Ectodermal cell (in vitro differentiated cells): ENCODE results near the gene MDC1.
"Not testable (repeated sequence)": the region's sequence is repeated elsewhere in the genome, so short reads cannot be mapped to it uniquely, and the experiment has no call there.

Experiments used
- H3K27ac ChIP-seq: 2 replicates; pipeline ENCODE4 v1.7.0; 2013; ENCODE audit warnings: mild to moderate bottlenecking, low read depth, low read length; ENCODE audit not compliant: insufficient read depth, poor library complexity, severe bottlenecking
- H3K27me3 ChIP-seq: 2 replicates; pipeline ENCODE4 v1.7.0; 2013; ENCODE audit warnings: mild to moderate bottlenecking, low read length; ENCODE audit not compliant: insufficient read depth, control insufficient read depth, poor library complexity, severe bottlenecking
- H3K36me3 ChIP-seq: one replicate; pipeline ENCODE4 v1.7.0; 2013; ENCODE audit warnings: low read length; ENCODE audit not compliant: control insufficient read depth, insufficient read depth
- H3K4me1 ChIP-seq: one replicate; pipeline ENCODE4 v1.7.0; 2013; ENCODE audit warnings: low read length; ENCODE audit not compliant: control insufficient read depth, insufficient read depth
- H3K4me3 ChIP-seq: 2 replicates; pipeline ENCODE4 v1.7.0; 2013; ENCODE audit warnings: low read depth, low read length, control low read depth; ENCODE audit not compliant: insufficient read depth
- H3K9me3 ChIP-seq: 2 replicates; pipeline ENCODE4 v1.7.0; 2013; ENCODE audit warnings: mild to moderate bottlenecking, low read length, moderate library complexity; ENCODE audit not compliant: control insufficient read depth
- WGBS, 2 experiments: methylation state at CpG; one replicate each; pipeline ENCODE4 v1.1.7; 2013; ENCODE audit warnings: missing lambda C conversion rate in 2 of 2; 5-methylcytosine and 5-hydroxymethylcytosine counted together

The MDC1 gene

GRCh38 chr6:30722280-30723112 lies 5.4 kb upstream of the MDC1 start:
- Histone ChIP-seq H3K36me3 (peaks cover 25% of the 10 kb centered on the region), H3K27me3 (no peaks in the 10 kb centered on the region), H3K4me1 (peaks cover 20% of the 10 kb centered on the region), H3K27ac (peak overlapping the region; percentile 22), H3K4me3 (peak overlapping the region; percentile 100), H3K9me3 (no peaks in the 10 kb centered on the region)
- 23 to 26% methylated on average over 27 of the region's 27 CpGs for WGBS, 2 experiments

- H3K4me1 ChIP-seq, result peaks cover 20% of the 10 kb centered on the region
- not testable (repeated sequence) for H3K27ac ChIP-seq, H3K9me3 ChIP-seq, H3K27me3 ChIP-seq
- peak overlapping the region; percentile 100 for H3K4me3 ChIP-seq
- WGBS, 2 experiments, result 5 to 6% methylated on average over 10 of the region's 10 CpGs
- H3K36me3 ChIP-seq, result peaks cover 25% of the 10 kb centered on the region
Observed at GRCh38 chr6:30722025-30722279, 4.9 kb upstream of the MDC1 start.

- 0 to 1% methylated on average over 71 of the region's 71 CpGs for WGBS, 2 experiments
- H3K4me1 ChIP-seq, result peaks cover 23% of the 10 kb centered on the region
- H3K36me3 ChIP-seq, result peaks cover 25% of the 10 kb centered on the region
- peak overlapping the region; percentile 100 for H3K4me3 ChIP-seq
- H3K9me3 ChIP-seq, result no peaks in the 10 kb centered on the region
- peak overlapping the region; percentile 98 for H3K27ac ChIP-seq
- H3K27me3 ChIP-seq, result no peaks in the 10 kb centered on the region
Observed at GRCh38 chr6:30721198-30722024, 4.3 kb upstream of the MDC1 start.

GRCh38 chr6:30720738-30721197 lies 3.7 kb upstream of the MDC1 start:
- no peaks in the 10 kb centered on the region for H3K27me3 ChIP-seq
- H3K27ac ChIP-seq, result peak overlapping the region; percentile 98
- H3K9me3 ChIP-seq, result no peaks in the 10 kb centered on the region
- 0 to 1% methylated on average over 29 of the region's 29 CpGs for WGBS, 2 experiments
- peaks cover 25% of the 10 kb centered on the region for H3K4me1 ChIP-seq
- H3K36me3 ChIP-seq, result peaks cover 25% of the 10 kb centered on the region
- peak overlapping the region; percentile 100 for H3K4me3 ChIP-seq

GRCh38 chr6:30719791-30720737 lies 3.0 kb upstream of the MDC1 start, which contains the start of gene TUBB:
Gene TUBB, plus strand, starts transcription at chr6:30720352. Its CDS starts 155 bp downstream, at chr6:30720507.
- WGBS, 2 experiments, result 0% methylated on average over 37 to 38 of the region's 38 CpGs
- H3K9me3 ChIP-seq, result no peaks in the 10 kb centered on the region
- no peaks in the 10 kb centered on the region for H3K27me3 ChIP-seq
- peak within 1 kb of the TSS; percentile 98 for H3K27ac ChIP-seq
- H3K4me1 ChIP-seq, result peaks cover 25% of the 10 kb centered on the region
- H3K4me3 ChIP-seq, result peak within 1 kb of the TSS; percentile 100
- H3K36me3 ChIP-seq, result peaks cover 23% of the 10 kb centered on the region

- 4 to 5% methylated on average over 8 of the region's 8 CpGs for WGBS, 2 experiments
Observed at GRCh38 chr6:30719356-30719755, 2.3 kb upstream of the MDC1 start.

GRCh38 chr6:30717845-30718720 lies 1.0 kb upstream of the MDC1 start:
- 86 to 88% methylated on average over 35 to 36 of the region's 37 CpGs for WGBS, 2 experiments
- Histone ChIP-seq H3K27ac (peak overlapping the region; percentile 92), H3K36me3 (peaks cover 21% of the 10 kb centered on the region), H3K4me3 (peak overlapping the region; percentile 80), H3K4me1 (peaks cover 17% of the 10 kb centered on the region)
- not testable (repeated sequence) for H3K9me3 ChIP-seq, H3K27me3 ChIP-seq

More at GRCh38 chr6:30719356-30719755, 2.3 kb upstream of the MDC1 start:
- Histone ChIP-seq H3K4me1 (peaks cover 25% of the 10 kb centered on the region), H3K9me3 (no peaks in the 10 kb centered on the region), H3K27ac (peak overlapping the region; percentile 93), H3K4me3 (peak overlapping the region; percentile 100), H3K36me3 (peaks cover 20% of the 10 kb centered on the region), H3K27me3 (no peaks in the 10 kb centered on the region)

GRCh38 chr6:30716879-30717128 lies 277 bp downstream of the MDC1 start:
- WGBS, 2 experiments, result 1 to 2% methylated on average over 8 of the region's 8 CpGs
- Histone ChIP-seq H3K4me1 (peaks cover 13% of the 10 kb centered on the region), H3K36me3 (peaks cover 29% of the 10 kb centered on the region), H3K9me3 (no peaks in the 10 kb centered on the region), H3K27me3 (no peaks in the 10 kb centered on the region), H3K4me3 (peak overlapping the region; percentile 80), H3K27ac (peak overlapping the region; percentile 71)

GRCh38 chr6:30714263-30714662 lies 2.8 kb downstream of the MDC1 start:
- Histone ChIP-seq H3K36me3 (peaks cover 46% of the 10 kb centered on the region), H3K9me3 (no peaks in the 10 kb centered on the region), H3K4me1 (peaks cover 12% of the 10 kb centered on the region), H3K27ac (no peak overlapping the region), H3K4me3 (no peak overlapping the region), H3K27me3 (no peaks in the 10 kb centered on the region)
- 80% methylated on average over 1 of the region's 1 CpG; no CpG with 5 or more reads in 1 of the 2 experiments for WGBS, 2 experiments
